Karpas-422 (cell line): ENCODE data around the gene GNAS. TPM values are rescaled to one million over a fixed set of nuclear protein-coding genes. Genes with fewer than 3 reads are reported as not detected.
A peak's percentile ranks its signal among the peaks of the same experiment; 100 is the strongest.

Source experiments
- DNase-seq: peaks from one replicate; pipeline ENCODE4 v3.0.0-alpha.2; 2015
- H2AFZ ChIP-seq: fragments of 200-600 bp; sonication (generic); 2 replicates; pipeline ENCODE4 v1.6.1; 2014; ENCODE audit warnings: antibody characterized with exemption, low read length, mixed read lengths
- H3K27ac ChIP-seq: fragments of 200-600 bp; sonication (generic); 2 replicates; pipeline ENCODE4 v1.5.1; 2014; ENCODE audit warnings: mild to moderate bottlenecking, low read length, moderate library complexity
- H3K27me3 ChIP-seq: fragments of 200-600 bp; sonication (generic); 2 replicates; pipeline ENCODE4 v1.6.1; 2014; ENCODE audit warnings: low read length, mixed read lengths
- H3K36me3 ChIP-seq: fragments of 200-600 bp; sonication (generic); 2 replicates; pipeline ENCODE4 v1.6.1; 2014; ENCODE audit warnings: low read length, mixed read lengths; ENCODE audit not compliant: insufficient read depth
- H3K4me1 ChIP-seq: fragments of 200-600 bp; sonication (generic); 2 replicates; pipeline ENCODE4 v1.6.1; 2014; ENCODE audit warnings: mild to moderate bottlenecking, low read length, mixed read lengths
- H3K4me2 ChIP-seq: fragments of 200-600 bp; sonication (generic); 2 replicates; pipeline ENCODE4 v1.6.1; 2014; ENCODE audit warnings: low read length, low read depth, mild to moderate bottlenecking; ENCODE audit not compliant: poor library complexity, severe bottlenecking
- H3K4me3 ChIP-seq: fragments of 200-600 bp; sonication (generic); 2 replicates; pipeline ENCODE4 v1.5.1; 2014; ENCODE audit warnings: mild to moderate bottlenecking, antibody characterized with exemption, low read length, mixed read lengths
- H3K79me2 ChIP-seq: fragments of 200-600 bp; sonication (generic); 2 replicates; pipeline ENCODE4 v1.6.1; 2014; ENCODE audit warnings: mild to moderate bottlenecking, low read length, mixed read lengths
- H3K9ac ChIP-seq: fragments of 200-600 bp; sonication (generic); 2 replicates; pipeline ENCODE4 v1.6.0; 2014; ENCODE audit warnings: low read length
- H3K9me2 ChIP-seq: fragments of 200-600 bp; sonication (generic), shearing (Covaris generic); replicated peaks from 2 replicates; pipeline ENCODE4 v1.6.0; 2014; ENCODE audit warnings: mild to moderate bottlenecking, low read length, moderate library complexity; ENCODE audit not compliant: insufficient read depth
- H3K9me3 ChIP-seq: fragments of 300-700, 200-600 bp; sonication (generic); 2 replicates; pipeline ENCODE4 v1.6.1; 2014; ENCODE audit warnings: low read length, mixed read lengths
- H4K20me1 ChIP-seq: fragments of 200-600 bp; sonication (generic); 2 replicates; pipeline ENCODE4 v1.6.1; 2014; ENCODE audit warnings: mild to moderate bottlenecking, antibody characterized with exemption, low read length, low read depth; ENCODE audit not compliant: insufficient read depth
- total RNA-seq: library from RNA; depleted of rRNA; stranded (reverse); fragments of >200 nt; shearing (Covaris generic); gene quantifications from 2 replicates; pipeline ENCODE4 v1.2.3, GENCODE V29; 2014; ENCODE audit warnings: low replicate concordance

GNAS gene
- total RNA-seq, 1 experiment from 2014 or later: 624 TPM

DNA sequence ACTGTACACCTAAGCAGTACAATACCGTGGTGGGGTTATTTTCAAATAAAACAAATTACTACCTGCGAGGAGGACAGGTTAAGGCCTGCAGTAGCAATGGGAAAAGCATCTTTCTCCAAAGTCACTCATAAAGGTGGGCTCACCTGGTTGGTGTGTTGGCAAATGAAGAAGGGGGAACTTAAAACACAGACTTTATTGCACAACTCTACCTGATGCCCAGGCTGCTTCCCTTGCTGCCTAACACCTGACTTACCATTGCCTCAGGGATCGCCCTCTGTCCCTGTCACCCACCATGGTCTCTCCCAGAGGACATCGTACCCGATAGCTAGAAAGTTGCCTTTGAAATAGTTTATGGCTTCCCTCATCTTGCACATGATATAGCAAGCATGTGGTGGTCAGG lies 53.6 kb downstream of the GNAS start:
- Histone ChIP-seq H3K4me2 (peak overlapping the region; percentile 87), H3K9me2 (no peaks in the 10 kb centered on the region), H4K20me1 (peaks cover 8% of the 10 kb centered on the region; the same call in 1 of the 2 replicates), H3K4me1 (peaks cover 64% of the 10 kb centered on the region), H3K36me3 (peaks cover 71% of the 10 kb centered on the region), H3K27ac (peak overlapping the region; percentile 17; the same call in 1 of the 2 replicates), H2AFZ (no peak overlapping the region), H3K27me3 (no peaks in the 10 kb centered on the region), H3K79me2 (peaks cover 14% of the 10 kb centered on the region), H3K4me3 (no peak overlapping the region), H3K9me3 (no peaks in the 10 kb centered on the region), H3K9ac (no peak overlapping the region)
- no peak for DNase-seq

DNA sequence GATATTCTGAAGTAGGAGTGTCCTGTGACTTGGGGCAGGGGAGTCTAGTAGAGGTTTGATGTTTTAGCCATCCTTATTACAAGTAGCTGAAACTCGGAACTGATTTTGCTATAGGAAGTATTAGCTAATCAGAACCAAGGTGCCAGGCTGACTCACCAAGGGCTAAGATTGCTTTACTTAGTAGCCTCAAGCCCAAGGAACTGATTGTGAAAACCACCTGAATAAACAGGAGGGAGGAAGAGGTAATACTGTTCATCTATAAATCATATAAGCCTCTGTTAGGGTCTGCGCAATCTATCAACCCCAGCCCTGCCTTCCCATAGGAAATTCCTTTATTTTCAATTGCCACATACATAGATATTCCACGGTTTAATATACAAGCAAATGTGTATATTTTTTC lies 54.4 kb downstream of the GNAS start:
- H3K36me3 ChIP-seq: peaks cover 73% of the 10 kb centered on the region
- peaks cover 72% of the 10 kb centered on the region for H3K4me1 ChIP-seq
- H3K9me2 ChIP-seq: no peaks in the 10 kb centered on the region
- peak overlapping the region; percentile 96 for H3K27ac ChIP-seq
- no peaks in the 10 kb centered on the region for H3K27me3 ChIP-seq
- H3K79me2 ChIP-seq: peaks cover 10% of the 10 kb centered on the region
- H4K20me1 ChIP-seq: 0 out of 2 replicates have a peak, but pooled peaks cover 8% of the 10 kb centered on the region
- H3K9ac ChIP-seq: peak overlapping the region; percentile 65
- H3K9me3 ChIP-seq: no peaks in the 10 kb centered on the region
- peak overlapping the region; percentile 87 for H3K4me2 ChIP-seq
- H2AFZ ChIP-seq: no peak overlapping the region
- DNase-seq: peak; percentile 51
- peak overlapping the region; percentile 65 for H3K4me3 ChIP-seq

DNA sequence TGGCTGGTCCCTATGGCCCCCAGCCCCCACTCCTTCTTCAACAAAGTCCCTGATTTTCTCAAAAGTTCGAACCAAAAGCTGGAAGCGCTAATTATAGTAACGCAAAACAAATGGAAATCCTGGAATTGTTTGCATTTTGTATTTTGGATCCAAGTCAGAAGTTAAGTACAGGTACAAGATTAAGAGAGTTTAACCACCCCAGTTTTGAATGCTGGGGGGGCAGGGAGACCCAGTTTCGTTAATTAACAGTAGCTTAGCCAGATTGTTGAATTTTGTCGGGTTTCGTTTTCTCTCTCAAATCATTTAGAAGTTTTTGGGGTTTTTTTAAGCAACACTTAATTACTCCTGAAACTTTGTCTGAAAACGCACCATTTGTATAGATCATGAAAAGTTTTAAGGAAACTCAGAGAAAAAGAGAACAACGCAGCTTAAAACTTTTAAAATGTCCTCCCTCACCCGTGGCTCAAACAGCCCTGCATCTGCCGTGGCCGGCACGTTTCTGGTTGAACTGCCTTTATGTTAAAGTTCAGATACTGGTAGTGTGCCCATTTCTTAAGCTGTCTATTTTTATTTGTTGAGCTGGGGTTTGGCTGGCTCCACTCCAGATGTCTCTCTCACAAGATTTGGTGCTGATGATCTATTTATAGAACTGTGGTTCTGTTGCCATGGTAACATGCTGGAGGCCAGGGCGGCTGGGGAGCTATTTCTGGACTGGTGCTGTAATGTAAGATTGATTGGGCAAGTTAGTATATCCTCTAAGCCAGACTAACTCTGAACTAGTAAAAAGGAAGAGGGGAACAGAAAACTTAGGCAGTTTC lies 55.0 kb downstream of the GNAS start:
- peak overlapping the region; percentile 65 for H3K9ac ChIP-seq

DNA sequence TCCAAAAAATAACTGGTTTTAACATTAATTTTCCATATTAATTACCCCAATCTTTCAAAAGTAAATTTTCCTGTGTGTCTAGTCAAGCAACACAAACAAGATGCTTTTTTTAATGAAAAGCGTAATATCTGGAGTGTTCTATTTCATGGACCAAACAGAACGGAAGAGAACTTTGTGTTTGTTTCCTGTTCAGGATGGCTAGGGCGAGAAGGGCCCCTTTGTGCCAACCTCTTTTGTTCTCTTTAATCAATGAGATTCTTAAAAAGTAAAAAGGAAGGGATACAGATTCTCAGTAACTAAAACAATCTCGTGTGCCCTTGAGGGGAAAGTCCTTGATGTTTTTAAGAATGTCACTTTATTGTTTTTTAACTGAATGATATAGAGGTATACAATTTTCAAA lies 55.7 kb downstream of the GNAS start:
- Histone ChIP-seq H3K79me2 (peaks cover 2% of the 10 kb centered on the region; the same call in 1 of the 2 replicates), H3K4me2 (peak overlapping the region; percentile 87), H3K9ac (peak overlapping the region; percentile 45), H3K27me3 (no peaks in the 10 kb centered on the region), H3K27ac (peak overlapping the region; percentile 96), H3K4me3 (peak overlapping the region; percentile 54), H4K20me1 (0 out of 2 replicates have a peak, but pooled peaks cover 4% of the 10 kb centered on the region), H3K36me3 (peaks cover 67% of the 10 kb centered on the region), H3K9me3 (no peaks in the 10 kb centered on the region), H3K9me2 (no peaks in the 10 kb centered on the region), H2AFZ (no peak overlapping the region), H3K4me1 (peaks cover 71% of the 10 kb centered on the region)
- DNase-seq: no peak

More for the DNA sequence above, 55.0 kb downstream of the GNAS start:
- peak overlapping the region; percentile 87 for H3K4me2 ChIP-seq
- no peaks in the 10 kb centered on the region for H3K9me2 ChIP-seq
- H3K4me3 ChIP-seq: peak overlapping the region; percentile 65
- H3K27me3 ChIP-seq: no peaks in the 10 kb centered on the region
- H3K9me3 ChIP-seq: no peaks in the 10 kb centered on the region
- 0 out of 2 replicates have a peak, but pooled peaks cover 8% of the 10 kb centered on the region for H4K20me1 ChIP-seq
- H2AFZ ChIP-seq: no peak overlapping the region
- peaks cover 74% of the 10 kb centered on the region for H3K4me1 ChIP-seq
- peaks cover 5% of the 10 kb centered on the region; the same call in 1 of the 2 replicates for H3K79me2 ChIP-seq
- peak overlapping the region; percentile 96 for H3K27ac ChIP-seq
- H3K36me3 ChIP-seq: peaks cover 69% of the 10 kb centered on the region
- peak; percentile 97 for DNase-seq

DNA sequence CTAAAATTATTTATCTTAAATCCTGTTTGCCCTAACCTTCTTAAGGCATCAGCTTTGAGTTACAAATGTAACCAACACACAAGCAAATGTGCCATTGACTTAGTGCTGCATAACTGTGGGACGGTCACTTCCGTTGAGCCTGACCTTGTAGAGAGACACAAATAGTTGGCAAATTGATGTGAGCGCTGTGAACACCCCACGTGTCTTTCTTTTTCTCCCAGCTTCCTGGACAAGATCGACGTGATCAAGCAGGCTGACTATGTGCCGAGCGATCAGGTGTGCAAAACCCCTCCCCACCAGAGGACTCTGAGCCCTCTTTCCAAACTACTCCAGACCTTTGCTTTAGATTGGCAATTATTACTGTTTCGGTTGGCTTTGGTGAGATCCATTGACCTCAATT lies 56.4 kb downstream of the GNAS start:
- Histone ChIP-seq H3K27ac (0 out of 2 replicates have a peak overlapping the region, but pooled peaks have one; percentile 96), H3K79me2 (no peaks in the 10 kb centered on the region), H3K9me2 (no peaks in the 10 kb centered on the region), H3K4me3 (no peak overlapping the region), H2AFZ (no peak overlapping the region), H3K4me1 (peaks cover 68% of the 10 kb centered on the region), H3K9me3 (no peaks in the 10 kb centered on the region), H3K4me2 (no peak overlapping the region), H3K36me3 (peaks cover 60% of the 10 kb centered on the region), H3K27me3 (no peaks in the 10 kb centered on the region), H4K20me1 (no peaks in the 10 kb centered on the region), H3K9ac (no peak overlapping the region)
- DNase-seq: no peak

DNA sequence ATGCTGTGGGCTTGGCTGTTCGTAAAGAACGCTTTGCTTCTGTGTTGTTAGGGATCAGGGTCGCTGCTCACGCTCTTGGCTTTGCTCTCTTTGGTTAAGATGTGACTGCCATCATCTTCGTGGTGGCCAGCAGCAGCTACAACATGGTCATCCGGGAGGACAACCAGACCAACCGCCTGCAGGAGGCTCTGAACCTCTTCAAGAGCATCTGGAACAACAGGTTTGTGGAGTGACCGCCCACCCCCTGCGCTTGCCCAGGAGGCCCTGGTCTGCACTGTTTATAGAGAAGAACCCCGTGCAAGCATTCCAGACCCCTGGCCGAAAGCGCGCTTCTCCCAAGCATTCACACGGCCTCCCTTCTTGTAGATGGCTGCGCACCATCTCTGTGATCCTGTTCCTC lies 57.1 kb downstream of the GNAS start:
- no peak overlapping the region for H2AFZ ChIP-seq
- no peaks in the 10 kb centered on the region for H3K79me2 ChIP-seq
- H3K4me2 ChIP-seq: no peak overlapping the region
- no peak overlapping the region for H3K27ac ChIP-seq
- H4K20me1 ChIP-seq: no peaks in the 10 kb centered on the region
- H3K4me1 ChIP-seq: peaks cover 64% of the 10 kb centered on the region
- no peaks in the 10 kb centered on the region for H3K9me3 ChIP-seq
- H3K9me2 ChIP-seq: no peaks in the 10 kb centered on the region
- no peak overlapping the region for H3K9ac ChIP-seq
- no peak for DNase-seq
- H3K36me3 ChIP-seq: peaks cover 58% of the 10 kb centered on the region
- no peak overlapping the region for H3K4me3 ChIP-seq
- H3K27me3 ChIP-seq: no peaks in the 10 kb centered on the region

DNA sequence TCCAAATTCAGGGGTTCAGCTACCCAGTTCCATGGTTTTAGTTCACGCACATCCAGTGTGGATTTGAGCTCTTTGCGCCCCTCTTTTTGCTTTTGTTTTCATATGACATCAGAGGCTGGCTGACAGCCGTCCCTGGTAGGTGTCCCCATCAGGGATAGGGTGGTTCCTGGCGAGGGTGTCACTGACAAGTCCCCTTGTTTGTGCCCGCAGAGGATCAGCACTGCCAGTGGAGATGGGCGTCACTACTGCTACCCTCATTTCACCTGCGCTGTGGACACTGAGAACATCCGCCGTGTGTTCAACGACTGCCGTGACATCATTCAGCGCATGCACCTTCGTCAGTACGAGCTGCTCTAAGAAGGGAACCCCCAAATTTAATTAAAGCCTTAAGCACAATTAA lies 58.0 kb downstream of the GNAS start:
- no peak overlapping the region for H2AFZ ChIP-seq
- no peak overlapping the region for H3K9ac ChIP-seq
- H3K79me2 ChIP-seq: no peaks in the 10 kb centered on the region
- no peaks in the 10 kb centered on the region for H3K9me2 ChIP-seq
- peaks cover 50% of the 10 kb centered on the region for H3K36me3 ChIP-seq
- no peak overlapping the region for H3K27ac ChIP-seq
- DNase-seq: no peak
- H3K4me3 ChIP-seq: no peak overlapping the region
- no peak overlapping the region for H3K4me2 ChIP-seq
- H3K9me3 ChIP-seq: no peaks in the 10 kb centered on the region
- no peaks in the 10 kb centered on the region for H3K27me3 ChIP-seq
- H4K20me1 ChIP-seq: no peaks in the 10 kb centered on the region
- H3K4me1 ChIP-seq: peaks cover 55% of the 10 kb centered on the region

DNA sequence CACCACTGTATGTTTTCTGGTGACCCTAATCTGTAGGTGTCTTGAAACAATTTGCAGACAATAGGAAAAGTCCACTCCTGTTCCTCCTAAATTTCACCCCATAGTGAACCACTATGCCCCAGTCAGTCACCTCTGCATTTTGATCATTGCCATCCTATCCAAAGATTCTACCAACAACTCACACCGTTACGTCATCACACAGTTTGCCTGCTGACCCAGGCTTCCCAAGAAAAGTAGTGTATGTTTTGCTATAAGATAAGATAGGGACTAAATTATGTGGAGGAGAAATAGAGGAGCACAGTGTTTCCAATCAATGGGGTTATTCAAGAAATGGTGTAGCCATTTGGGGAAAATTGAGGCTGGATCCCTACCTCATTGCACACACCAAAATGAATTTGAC lies 58.8 kb downstream of the GNAS start:
- H3K9me2 ChIP-seq: no peaks in the 10 kb centered on the region
- no peaks in the 10 kb centered on the region for H3K79me2 ChIP-seq
- no peaks in the 10 kb centered on the region for H3K27me3 ChIP-seq
- no peak overlapping the region for H3K27ac ChIP-seq
- DNase-seq: no peak
- H3K4me3 ChIP-seq: no peak overlapping the region
- H3K4me1 ChIP-seq: peaks cover 47% of the 10 kb centered on the region
- H3K9ac ChIP-seq: no peak overlapping the region
- no peaks in the 10 kb centered on the region for H4K20me1 ChIP-seq
- no peak overlapping the region for H2AFZ ChIP-seq
- peaks cover 41% of the 10 kb centered on the region for H3K36me3 ChIP-seq
- H3K4me2 ChIP-seq: no peak overlapping the region
- no peaks in the 10 kb centered on the region for H3K9me3 ChIP-seq
